B cell (primary cell): ENCODE measurements around the gene PLXNB2. TPM values are rescaled to one million over a fixed set of nuclear protein-coding genes. Genes with fewer than 3 reads are reported as not detected.

ENCODE experiments used
- ATAC-seq: fragments of 200-7000 bp; cut with Tn5 transposase; one replicate; pipeline ENCODE4 v1.10.0; 2021; ENCODE audit warnings: low read depth, mild to moderate bottlenecking, moderate number of reproducible peaks, moderate library complexity
- CTCF ChIA-PET: fragments of 350-600 bp; sonication (Branson Sonifier 250); formaldehyde crosslinking; loops from one replicate; lab custom pipeline; 2021; ENCODE audit warnings: antibody characterized with exemption, inconsistent platforms; lab: Charles Lee
- POLR2A ChIA-PET: fragments of 350-600 bp; sonication (Branson Sonifier 250); formaldehyde crosslinking; loops from one replicate; lab custom pipeline; 2021; ENCODE audit warnings: antibody characterized with exemption; lab: Charles Lee
- DNase-seq: peaks from one replicate; pipeline ENCODE4 v3.0.0; 2013
- H2AFZ ChIP-seq: 2 replicates; pipeline ENCODE4 v1.6.1; 2012; ENCODE audit warnings: mild to moderate bottlenecking, low read depth, low read length; ENCODE audit not compliant: insufficient read depth, poor library complexity, severe bottlenecking
- H3K27ac ChIP-seq, 2 donors: 1 replicate in 1 of 2; 2 replicates in 1 of 2; pipeline ENCODE4 v1.5.1; 2012 to 2013; ENCODE audit warnings: low read length in 2 of 2, mild to moderate bottlenecking in 2 of 2, moderate library complexity in 1 of 2
- H3K27me3 ChIP-seq, 4 experiments: fragments of 200-600 bp in 1 of 4; sonication (generic) in 1 of 4; replicated peaks in 1 of 4; 1 replicate in 2 of 4; 2 replicates in 2 of 4; pipeline versions ENCODE4 v1.6.1 to v1.7.0; 2013 to 2016; ENCODE audit warnings: low read length in 3 of 4, mild to moderate bottlenecking in 2 of 4, mixed read lengths in 1 of 4, moderate library complexity in 1 of 4; ENCODE audit not compliant: insufficient read depth in 4 of 4, control insufficient read depth in 3 of 4; ENCODE audit errors: control extremely low read depth in 1 of 4
- H3K36me3 ChIP-seq, 2 experiments: replicated peaks in 1 of 2; 1 replicate in 1 of 2; 2 replicates in 1 of 2; pipeline versions ENCODE4 v1.6.1 to v1.7.1; 2013; ENCODE audit warnings: low read length in 1 of 2; ENCODE audit not compliant: insufficient read depth in 2 of 2, control insufficient read depth in 1 of 2; ENCODE audit errors: control extremely low read depth in 1 of 2, extremely low read depth in 1 of 2
- H3K4me1 ChIP-seq, 2 donors: fragments of 200-600 bp in 1 of 2; sonication (generic) in 1 of 2; 1 replicate in 1 of 2; 2 replicates in 1 of 2; pipeline versions ENCODE4 v1.5.1 to v1.6.1; 2013 to 2017; ENCODE audit warnings: low read length in 2 of 2; ENCODE audit not compliant: control insufficient read depth in 2 of 2, insufficient read depth in 2 of 2
- H3K4me2 ChIP-seq: replicated peaks from 2 replicates; pipeline ENCODE3; 2012; ENCODE audit warnings: mild to moderate bottlenecking, low read depth, low read length; ENCODE audit not compliant: poor library complexity, severe bottlenecking
- H3K4me3 ChIP-seq, 5 experiments: fragments of 200-600 bp in 1 of 5; sonication (generic) in 1 of 5; 1 replicate in 3 of 5; 2 replicates in 2 of 5; pipeline versions ENCODE4 v1.5.1 to v1.7.0; 2011 to 2016; ENCODE audit warnings: low read length in 4 of 5, mild to moderate bottlenecking in 4 of 5, low read depth in 2 of 5, control low read depth in 1 of 5, moderate library complexity in 1 of 5; ENCODE audit not compliant: insufficient read depth in 1 of 5; ENCODE audit errors: control extremely low read depth in 1 of 5, extremely low read depth in 1 of 5
- H3K79me2 ChIP-seq: fragments of 200-600 bp; sonication (generic); one replicate; pipeline ENCODE4 v1.6.0; 2016; ENCODE audit warnings: low read length; ENCODE audit not compliant: control insufficient read depth, insufficient read depth
- H3K9ac ChIP-seq: fragments of 200-600 bp; sonication (generic); 2 replicates; pipeline ENCODE4 v1.6.1; 2017; ENCODE audit warnings: mild to moderate bottlenecking, low read length, moderate library complexity
- H3K9me3 ChIP-seq, 3 donors: one replicate each; pipeline versions ENCODE4 v1.6.1 to v1.7.1; 2013; ENCODE audit warnings: low read length in 2 of 3; ENCODE audit not compliant: control insufficient read depth in 2 of 3, insufficient read depth in 1 of 3; ENCODE audit errors: control extremely low read depth in 1 of 3
- H4K20me1 ChIP-seq: 2 replicates; pipeline ENCODE4 v1.6.0; 2012; ENCODE audit warnings: mild to moderate bottlenecking, low read length; ENCODE audit not compliant: insufficient read depth, control insufficient read depth, poor library complexity, severe bottlenecking
- H3K27ac Mint-ChIP-seq: one replicate; pipeline ENCODE4 v1.8.0; 2021; ENCODE audit warnings: mixed read lengths
- H3K27me3 Mint-ChIP-seq: one replicate; pipeline ENCODE4 v1.8.0; 2021; ENCODE audit warnings: mixed read lengths
- H3K4me1 Mint-ChIP-seq: one replicate; pipeline ENCODE4 v1.8.0; 2021; ENCODE audit warnings: mixed read lengths
- H3K4me3 Mint-ChIP-seq: one replicate; pipeline ENCODE4 v1.8.0; 2021; ENCODE audit warnings: mixed read lengths
- H3K9me3 Mint-ChIP-seq: one replicate; pipeline ENCODE4 v1.8.0; 2022; ENCODE audit warnings: mixed read lengths; ENCODE audit not compliant: insufficient read depth
- CTCF ChIP-seq: fragments of 200-600 bp; IDR thresholded peaks from one replicate; pipeline ENCODE4 v1.8.0; 2022; ENCODE audit warnings: antibody characterized with exemption, mild to moderate bottlenecking
- EZH2 ChIP-seq: IDR thresholded peaks from 2 replicates; pipeline ENCODE4 v1.6.1; 2012; ENCODE audit warnings: borderline replicate concordance, low read depth, mild to moderate bottlenecking, moderate library complexity, low read length; ENCODE audit not compliant: insufficient read depth, poor library complexity, severe bottlenecking
- WGBS: methylation state at CpG from one replicate; pipeline ENCODE4 v1.1.5; 2013; ENCODE audit warnings: missing lambda C conversion rate; ENCODE audit not compliant: insufficient coverage; 5-methylcytosine and 5-hydroxymethylcytosine counted together
- intact Hi-C: fragments of 100-400 bp; cut with micrococcal nuclease; formaldehyde crosslinking; loops from one replicate; pipeline ENCODE4 v1.10.0; 2022
- polyA plus RNA-seq: library from polyadenylated mRNA; depleted of rRNA; stranded (reverse); fragments of >200 nt; gene quantifications from 2 replicates; pipeline ENCODE4 v1.2.3, GENCODE V29; 2012
- total RNA-seq, 2 donors: library from RNA; stranded (reverse); fragments of 120-200 nt in 1 of 2; gene quantifications; 1 replicate in 1 of 2; 2 replicates in 1 of 2; pipeline versions ENCODE4 v1.2.3 to v1.2.4, GENCODE V29; 2013 to 2022

Gene PLXNB2
- total and polyA plus RNA-seq, 2 donors (not counting 1 experiment from before 2014, with no cell fraction given) = 5.2 to 31.4 TPM

GRCh38 chr22:50238755-50239154 is 68.7 kb downstream of the PLXNB2 start:
- Histone ChIP-seq H3K4me3 (no peak overlapping the region), H3K27ac (no peak overlapping the region), H2AFZ (no peak overlapping the region), H3K9me3 (peaks cover 0 to 5% (median 0%) of the 10 kb centered on the region in 3 donors), H3K4me2 (no peak overlapping the region), H3K4me1 (peaks cover 20 to 30% of the 10 kb centered on the region in 2 donors), H3K9ac (no peak overlapping the region), H3K27me3 (no peaks in the 10 kb centered on the region), H4K20me1 (peaks cover 89% of the 10 kb centered on the region), H3K79me2 (peaks cover 97% of the 10 kb centered on the region), H3K36me3 (peaks cover 0 to 28% of the 10 kb centered on the region in 2 experiments)
- no peak overlapping the region for H3K27ac Mint-ChIP-seq
- no peak overlapping the region for H3K4me3 Mint-ChIP-seq
- POLR2A ChIA-PET = interaction anchor here (0.6 kb wide), 1 partner anchor 69 kb away, joined by 4 read pairs; no protein-coding TSS in a partner anchor
- TF ChIP-seq EZH2 = no peak
- H3K4me1 Mint-ChIP-seq = peaks cover 29% of the 10 kb centered on the region
- H3K9me3 Mint-ChIP-seq = no peaks in the 10 kb centered on the region
- H3K27me3 Mint-ChIP-seq = no peaks in the 10 kb centered on the region
- DNase-seq (no peak), ATAC-seq (no peak)
- CTCF ChIA-PET = interaction anchor here (0.7 to 3.9 kb wide), 6 partner anchors 13 to 382 kb away, joined by 3 to 21 read pairs (median 3); partner anchors contain the start of gene MAPK12
- 84% methylated on average over 7 of the region's 9 CpGs for WGBS
- intact Hi-C loops = no loop called here

- Mint-ChIP-seq H3K27ac (no peak overlapping the region), H3K4me1 (peaks cover 18% of the 10 kb centered on the region), H3K4me3 (no peak overlapping the region), H3K9me3 (no peaks in the 10 kb centered on the region), H3K27me3 (no peaks in the 10 kb centered on the region)
- DNase-seq = no peak
- Histone ChIP-seq H3K27ac (no peak overlapping the region), H3K36me3 (peaks cover 0 to 40% of the 10 kb centered on the region in 2 experiments), H3K4me1 (peaks cover 6 to 11% of the 10 kb centered on the region in 2 donors), H3K27me3 (no peaks in the 10 kb centered on the region), H3K4me3 (no peak overlapping the region), H4K20me1 (peaks cover 85% of the 10 kb centered on the region), H3K79me2 (peaks cover 80% of the 10 kb centered on the region), H3K9ac (no peak overlapping the region), H3K9me3 (peaks cover 0 to 5% (median 0%) of the 10 kb centered on the region in 3 donors), H3K4me2 (no peak overlapping the region), H2AFZ (no peak overlapping the region)
- no peak for ATAC-seq
- intact Hi-C loops = loop anchor here (1.0 kb wide), 1 partner anchor 88 kb away; no protein-coding TSS in a partner anchor
- TF ChIP-seq EZH2 = no peak
- TF ChIP-seq CTCF = peak; percentile 51
- ChIA-PET POLR2A (no interaction called here), CTCF (interaction anchor here (0.8 to 1.8 kb wide), 8 partner anchors 10 to 307 kb away, joined by 3 to 6 read pairs (median 4); no protein-coding TSS in a partner anchor)
- WGBS = 72% methylated on average over 9 of the region's 11 CpGs
Observed at GRCh38 chr22:50236731-50237409, 70.6 kb downstream of the PLXNB2 start.
